Chondrocyte (in vitro differentiated cells): ENCODE results near the gene LBH. TPM values are rescaled to one million over a fixed set of nuclear protein-coding genes. Genes with fewer than 3 reads are reported as not detected.

Source experiments
- DNase-seq: peaks from one replicate; pipeline ENCODE4 v3.0.0; 2021; ENCODE audit warnings: mixed read lengths, low spot score
- H3K27ac Mint-ChIP-seq: one replicate; pipeline ENCODE4 v1.8.0; 2021; ENCODE audit warnings: mild to moderate bottlenecking, moderate library complexity, mixed read lengths; ENCODE audit not compliant: unreplicated experiment
- H3K27me3 Mint-ChIP-seq: 2 replicates; pipeline ENCODE4 v1.8.0; 2021; ENCODE audit warnings: low read depth, mixed read lengths
- H3K36me3 Mint-ChIP-seq: 2 replicates; pipeline ENCODE4 v1.8.0; 2021; ENCODE audit warnings: low read depth, mixed read lengths
- H3K4me1 Mint-ChIP-seq: 2 replicates; pipeline ENCODE4 v1.8.0; 2021; ENCODE audit warnings: low read depth, mild to moderate bottlenecking, mixed read lengths
- H3K4me3 Mint-ChIP-seq: one replicate; pipeline ENCODE4 v1.8.0; 2021; ENCODE audit warnings: mild to moderate bottlenecking, moderate library complexity, mixed read lengths; ENCODE audit not compliant: unreplicated experiment
- H3K9me3 Mint-ChIP-seq: 2 replicates; pipeline ENCODE4 v1.8.0; 2021; ENCODE audit warnings: low read depth, mixed read lengths
- CTCF ChIP-seq: fragments of 200-600 bp; sonication (generic); IDR thresholded peaks from 2 replicates; pipeline ENCODE4 v1.5.0; 2021; ENCODE audit warnings: antibody characterized with exemption, mild to moderate bottlenecking, moderate library complexity
- total RNA-seq: library from RNA; stranded (reverse); gene quantifications from 3 replicates; pipeline ENCODE4 v1.2.1, GENCODE V29; 2021

The LBH gene
- total RNA-seq, 1 donor from 2014 or later = 88.8 TPM

- no peak for DNase-seq
- no peak overlapping the region for H3K4me3 Mint-ChIP-seq
- no peak overlapping the region for H3K27ac Mint-ChIP-seq
- no peaks in the 10 kb centered on the region for H3K36me3 Mint-ChIP-seq
- no peak for TF ChIP-seq CTCF
- H3K27me3 Mint-ChIP-seq = no peaks in the 10 kb centered on the region
- H3K9me3 Mint-ChIP-seq = no peaks in the 10 kb centered on the region
- peaks cover 9% of the 10 kb centered on the region for H3K4me1 Mint-ChIP-seq
Measured at GRCh38 chr2:30287190-30287840, 56.0 kb downstream of the LBH start.

GRCh38 chr2:30287857-30288513 lies 56.7 kb downstream of the LBH start:
- no peak overlapping the region for H3K27ac Mint-ChIP-seq

GRCh38 chr2:30288561-30288960 lies 57.2 kb downstream of the LBH start:
- TF ChIP-seq CTCF = no peak
- no peaks in the 10 kb centered on the region for H3K9me3 Mint-ChIP-seq

More at GRCh38 chr2:30287857-30288513, 56.7 kb downstream of the LBH start:
- H3K36me3 Mint-ChIP-seq = no peaks in the 10 kb centered on the region
- no peak for DNase-seq
- no peaks in the 10 kb centered on the region for H3K27me3 Mint-ChIP-seq
- H3K9me3 Mint-ChIP-seq = no peaks in the 10 kb centered on the region
- peaks cover 11% of the 10 kb centered on the region for H3K4me1 Mint-ChIP-seq
- TF ChIP-seq CTCF = no peak
- H3K4me3 Mint-ChIP-seq = no peak overlapping the region

GRCh38 chr2:30293303-30293921 lies 62.1 kb downstream of the LBH start:
- TF ChIP-seq CTCF = no peak
- Mint-ChIP-seq H3K27ac (peak overlapping the region; percentile 87), H3K27me3 (no peaks in the 10 kb centered on the region), H3K36me3 (peaks cover 3% of the 10 kb centered on the region), H3K9me3 (peaks cover 6% of the 10 kb centered on the region), H3K4me1 (peaks cover 19% of the 10 kb centered on the region), H3K4me3 (no peak overlapping the region)
- DNase-seq = no peak

More at GRCh38 chr2:30288561-30288960, 57.2 kb downstream of the LBH start:
- peaks cover 17% of the 10 kb centered on the region for H3K4me1 Mint-ChIP-seq
- H3K4me3 Mint-ChIP-seq = no peak overlapping the region
- no peak for DNase-seq
- no peaks in the 10 kb centered on the region for H3K27me3 Mint-ChIP-seq
- H3K27ac Mint-ChIP-seq = no peak overlapping the region
- H3K36me3 Mint-ChIP-seq = no peaks in the 10 kb centered on the region

- Mint-ChIP-seq H3K27me3 (no peaks in the 10 kb centered on the region), H3K4me3 (no peak overlapping the region), H3K36me3 (peaks cover 3% of the 10 kb centered on the region), H3K27ac (peak overlapping the region; percentile 87), H3K9me3 (peaks cover 6% of the 10 kb centered on the region), H3K4me1 (peaks cover 19% of the 10 kb centered on the region)
- DNase-seq = no peak
- TF ChIP-seq CTCF = no peak
Measured at GRCh38 chr2:30294133-30294532, 62.8 kb downstream of the LBH start.
